SK-N-SH treated with all-trans-retinoic acid at 6 μM for 48 hours (cell line): Measurements from ENCODE around the gene MAPRE2.

Experiments
- BACH2 ChIP-seq: fragments of 250-450 bp; sonication (Bioruptor Pico); IDR thresholded peaks from 2 replicates; pipeline ENCODE4 v1.9.0; 2021; ENCODE audit warnings: mild to moderate bottlenecking, borderline replicate concordance
- CREB5 ChIP-seq: fragments of 250-450 bp; sonication (Bioruptor Pico); IDR thresholded peaks from 2 replicates; pipeline ENCODE4 v1.5.1; 2020; ENCODE audit warnings: low read depth, mild to moderate bottlenecking, moderate library complexity
- TOX ChIP-seq: fragments of 250-450 bp; sonication (Bioruptor Pico); IDR thresholded peaks from 2 replicates; pipeline ENCODE4 v1.8.0; 2021; ENCODE audit warnings: mild to moderate bottlenecking, moderate library complexity, borderline replicate concordance

GRCh38 chr18:35172451-35173035 is 131.3 kb downstream of the MAPRE2 start:
- no peak for TF ChIP-seq TOX (CRISPR knock-in tag)
- TF ChIP-seq CREB5 (CRISPR knock-in tag) = no peak
- TF ChIP-seq BACH2 = no peak
